ENCODE results near the gene DLK2. TPM values are rescaled to one million over a fixed set of nuclear protein-coding genes. Genes with fewer than 3 reads are reported as not detected.

Gene DLK2, protein sequence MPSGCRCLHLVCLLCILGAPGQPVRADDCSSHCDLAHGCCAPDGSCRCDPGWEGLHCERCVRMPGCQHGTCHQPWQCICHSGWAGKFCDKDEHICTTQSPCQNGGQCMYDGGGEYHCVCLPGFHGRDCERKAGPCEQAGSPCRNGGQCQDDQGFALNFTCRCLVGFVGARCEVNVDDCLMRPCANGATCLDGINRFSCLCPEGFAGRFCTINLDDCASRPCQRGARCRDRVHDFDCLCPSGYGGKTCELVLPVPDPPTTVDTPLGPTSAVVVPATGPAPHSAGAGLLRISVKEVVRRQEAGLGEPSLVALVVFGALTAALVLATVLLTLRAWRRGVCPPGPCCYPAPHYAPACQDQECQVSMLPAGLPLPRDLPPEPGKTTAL
- total RNA-seq (ENCODE audit: low replicate concordance), result 1.1 TPM in 1 of 2 replicates, not detected in the other

DNA sequence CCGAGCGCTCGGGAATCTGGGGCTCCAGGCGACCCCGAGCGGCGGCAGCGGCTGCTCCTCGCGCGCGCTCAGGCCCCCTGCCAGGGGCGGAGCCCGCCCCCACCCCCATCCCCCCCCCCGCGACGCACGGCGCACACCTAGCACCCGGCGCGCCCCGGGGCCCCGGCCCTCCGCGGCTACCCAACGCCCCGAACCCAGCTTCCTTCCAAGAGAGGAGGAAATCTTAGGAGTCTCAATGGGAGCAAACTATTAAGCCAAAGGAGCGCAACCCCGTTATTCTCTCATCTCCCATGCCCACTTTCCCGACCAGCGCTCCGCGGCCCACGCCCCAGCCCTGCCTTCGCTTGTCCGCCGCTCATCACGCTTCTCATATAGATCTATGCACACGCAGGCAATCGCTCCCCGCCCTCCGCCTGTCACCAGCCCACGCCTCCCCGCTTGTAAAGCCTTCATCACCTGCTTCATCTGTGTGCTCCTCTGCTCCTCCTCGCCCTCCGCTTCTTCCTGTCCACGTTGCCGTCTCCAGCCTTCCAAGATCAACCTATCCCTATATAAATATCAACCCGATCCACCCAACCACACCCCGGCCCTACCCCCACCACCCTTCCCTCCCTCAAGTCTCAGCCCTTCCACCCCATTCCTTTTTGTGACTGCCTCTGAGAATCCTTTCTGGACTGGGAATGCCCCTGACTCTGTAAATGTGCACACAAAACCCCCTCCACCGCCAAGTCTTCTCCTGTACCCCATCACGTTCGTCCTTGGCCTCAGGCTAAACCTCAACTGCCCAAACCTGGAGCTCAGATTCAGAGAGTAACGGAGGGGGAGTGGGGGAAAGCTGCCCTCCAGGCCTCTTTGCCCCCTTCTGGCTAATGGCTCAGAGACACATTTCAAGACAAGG is at the start of gene DLK2:
Gene DLK2 (minus strand): TSS at position 18 of the 898 bp plus-strand sequence. CDS start 723 bp downstream, outside the sequence.
- H3K36me3 ChIP-seq, result no peaks in the 10 kb centered on the region
- DNase-seq (ENCODE audit: low spot score), result peak; percentile 49
- TF ChIP-seq, protein P1, sequence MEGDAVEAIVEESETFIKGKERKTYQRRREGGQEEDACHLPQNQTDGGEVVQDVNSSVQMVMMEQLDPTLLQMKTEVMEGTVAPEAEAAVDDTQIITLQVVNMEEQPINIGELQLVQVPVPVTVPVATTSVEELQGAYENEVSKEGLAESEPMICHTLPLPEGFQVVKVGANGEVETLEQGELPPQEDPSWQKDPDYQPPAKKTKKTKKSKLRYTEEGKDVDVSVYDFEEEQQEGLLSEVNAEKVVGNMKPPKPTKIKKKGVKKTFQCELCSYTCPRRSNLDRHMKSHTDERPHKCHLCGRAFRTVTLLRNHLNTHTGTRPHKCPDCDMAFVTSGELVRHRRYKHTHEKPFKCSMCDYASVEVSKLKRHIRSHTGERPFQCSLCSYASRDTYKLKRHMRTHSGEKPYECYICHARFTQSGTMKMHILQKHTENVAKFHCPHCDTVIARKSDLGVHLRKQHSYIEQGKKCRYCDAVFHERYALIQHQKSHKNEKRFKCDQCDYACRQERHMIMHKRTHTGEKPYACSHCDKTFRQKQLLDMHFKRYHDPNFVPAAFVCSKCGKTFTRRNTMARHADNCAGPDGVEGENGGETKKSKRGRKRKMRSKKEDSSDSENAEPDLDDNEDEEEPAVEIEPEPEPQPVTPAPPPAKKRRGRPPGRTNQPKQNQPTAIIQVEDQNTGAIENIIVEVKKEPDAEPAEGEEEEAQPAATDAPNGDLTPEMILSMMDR (IDR thresholded peaks at IDR 0.05), result peak; percentile 9
- TF ChIP-seq EZH2phosphoT487 (IDR thresholded peaks at IDR 0.05), result peak; percentile 62
- peak; percentile 65 for TF ChIP-seq EZH2 (IDR thresholded peaks at IDR 0.05)
- H3K4me2 ChIP-seq, result peak within 1 kb of the TSS; percentile 98
- Mint-ChIP-seq H3K9me3 (no peaks in the 10 kb centered on the region), H3K4me3 (peak within 1 kb of the TSS; percentile 91), H3K4me1 (peaks cover 12% of the 10 kb centered on the region), H3K27ac (no peak within 1 kb of the TSS), H3K36me3 (peaks cover 1% of the 10 kb centered on the region), H3K27me3 (ENCODE audit: insufficient read depth, low read depth) (peaks cover 29% of the 10 kb centered on the region)
- H3F3A ChIP-seq (ENCODE audit: low read depth), result peaks cover 29% of the 10 kb centered on the region
- no peaks in the 10 kb centered on the region for H3K4me1 ChIP-seq
- H3K27me3 ChIP-seq, result peaks cover 57% of the 10 kb centered on the region
- no peak within 1 kb of the TSS for H3K27ac ChIP-seq
- no peaks in the 10 kb centered on the region for H3K9me3 ChIP-seq (ENCODE audit: low read depth)
- H3K79me2 ChIP-seq (ENCODE audit: low read depth), result no peaks in the 10 kb centered on the region
- peak within 1 kb of the TSS; percentile 92 for H2AFZ ChIP-seq (replicated peaks)
- peak within 1 kb of the TSS; percentile 69 for H3K4me3 ChIP-seq
- peaks cover 9% of the 10 kb centered on the region for H4K20me1 ChIP-seq (ENCODE audit: low read depth)
- H3K9ac ChIP-seq, result no peak within 1 kb of the TSS

DNA sequence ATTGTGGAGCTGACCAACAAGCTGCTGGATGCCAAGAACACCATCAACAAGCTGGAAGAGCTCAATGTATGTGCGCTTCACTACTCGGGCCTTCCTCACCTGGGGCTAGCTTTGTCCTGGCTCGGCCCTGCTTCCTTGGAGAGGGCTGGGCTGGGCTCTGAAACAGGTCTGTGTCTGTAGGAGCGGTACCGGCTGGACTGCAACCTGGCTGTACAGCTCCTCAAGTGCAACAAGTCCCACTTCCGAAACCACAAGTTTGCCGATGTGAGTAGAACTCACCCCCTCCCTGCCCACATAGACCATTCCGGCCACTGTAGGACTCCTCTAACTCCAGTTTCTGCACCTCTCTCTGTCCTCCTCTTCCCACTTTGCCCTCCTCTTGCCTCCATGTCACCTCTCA is 48.1 kb upstream of the DLK2 start:
- H3K9ac ChIP-seq, result no peak overlapping the region
- TF ChIP-seq, protein P1 (IDR thresholded peaks at IDR 0.05), result no peak
- no peak for TF ChIP-seq EZH2phosphoT487 (IDR thresholded peaks at IDR 0.05)
- TF ChIP-seq EZH2 (IDR thresholded peaks at IDR 0.05), result no peak
- H4K20me1 ChIP-seq (ENCODE audit: low read depth), result peaks cover 5% of the 10 kb centered on the region
- H3F3A ChIP-seq (ENCODE audit: low read depth), result peaks cover 14% of the 10 kb centered on the region
- no peak overlapping the region for H3K4me2 ChIP-seq
- peaks cover 16% of the 10 kb centered on the region for H3K27me3 ChIP-seq
- H3K27ac ChIP-seq, result no peak overlapping the region
- no peaks in the 10 kb centered on the region for H3K9me3 ChIP-seq (ENCODE audit: low read depth)
- no peak for DNase-seq (ENCODE audit: low spot score)
- Mint-ChIP-seq H3K27ac (no peak overlapping the region), H3K4me1 (peaks cover 5% of the 10 kb centered on the region), H3K9me3 (no peaks in the 10 kb centered on the region), H3K36me3 (peaks cover 31% of the 10 kb centered on the region), H3K4me3 (no peak overlapping the region), H3K27me3 (ENCODE audit: insufficient read depth, low read depth) (peaks cover 8% of the 10 kb centered on the region)
- H2AFZ ChIP-seq (replicated peaks), result no peak overlapping the region
- H3K36me3 ChIP-seq, result no peaks in the 10 kb centered on the region
- H3K79me2 ChIP-seq (ENCODE audit: low read depth), result no peaks in the 10 kb centered on the region
- no peak overlapping the region for H3K4me3 ChIP-seq
- H3K4me1 ChIP-seq, result no peaks in the 10 kb centered on the region

DNA sequence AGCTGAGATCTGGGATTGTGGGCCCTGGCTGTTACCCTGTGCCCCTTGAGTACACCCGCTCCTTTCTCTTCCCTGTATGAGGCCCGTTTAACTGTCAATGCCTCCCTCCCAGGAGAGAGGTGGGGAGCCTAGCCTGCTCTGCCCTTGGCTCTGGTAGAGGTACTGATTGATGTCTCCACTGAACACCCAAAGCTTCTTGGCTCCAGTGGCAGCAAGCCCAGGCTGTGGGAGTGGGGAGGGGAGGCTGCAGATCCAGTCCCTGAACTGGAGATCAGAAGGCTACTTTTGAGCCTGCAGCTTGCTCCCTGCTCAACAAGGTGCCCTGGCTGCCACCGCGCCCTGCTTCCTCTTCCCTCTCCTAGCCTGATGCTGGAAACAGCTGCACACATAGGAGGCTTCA is 47.3 kb upstream of the DLK2 start:
- no peaks in the 10 kb centered on the region for H3K4me1 Mint-ChIP-seq
- H3K27me3 Mint-ChIP-seq (ENCODE audit: insufficient read depth, low read depth), result peaks cover 4% of the 10 kb centered on the region
- H3K27ac Mint-ChIP-seq, result no peak overlapping the region

More for the DNA sequence above, 47.3 kb upstream of the DLK2 start:
- Histone ChIP-seq H3K4me3 (no peak overlapping the region), H2AFZ (replicated peaks) (no peak overlapping the region), H3K9me3 (ENCODE audit: low read depth) (no peaks in the 10 kb centered on the region), H3F3A (ENCODE audit: low read depth) (peaks cover 14% of the 10 kb centered on the region), H3K79me2 (ENCODE audit: low read depth) (no peaks in the 10 kb centered on the region), H3K27me3 (peaks cover 9% of the 10 kb centered on the region), H3K4me1 (no peaks in the 10 kb centered on the region), H3K4me2 (no peak overlapping the region), H3K9ac (no peak overlapping the region), H4K20me1 (ENCODE audit: low read depth) (peaks cover 5% of the 10 kb centered on the region), H3K36me3 (no peaks in the 10 kb centered on the region), H3K27ac (no peak overlapping the region)
- no peaks in the 10 kb centered on the region for H3K9me3 Mint-ChIP-seq
- no peak for TF ChIP-seq EZH2phosphoT487 (IDR thresholded peaks at IDR 0.05)
- TF ChIP-seq, protein P1 (IDR thresholded peaks at IDR 0.05), result no peak
- TF ChIP-seq EZH2 (IDR thresholded peaks at IDR 0.05), result no peak
- no peak overlapping the region for H3K4me3 Mint-ChIP-seq
- peaks cover 31% of the 10 kb centered on the region for H3K36me3 Mint-ChIP-seq
- no peak for DNase-seq (ENCODE audit: low spot score)
